KOPT-K1 (cell line): ENCODE results near the gene NMNAT1.
"Not testable (repeated sequence)": the region's sequence is repeated elsewhere in the genome, so short reads cannot be mapped to it uniquely, and the experiment has no call there.

Experiments used
- H3K27ac ChIP-seq: fragments of 200-600 bp; sonication (generic); 2 replicates; pipeline ENCODE4 v1.5.1; 2016; ENCODE audit warnings: antibody characterized with exemption, mild to moderate bottlenecking, low read depth, low read length; ENCODE audit not compliant: poor library complexity, severe bottlenecking
- H3K36me3 ChIP-seq: fragments of 200-600 bp; sonication (generic); 2 replicates; pipeline ENCODE4 v1.5.1; 2017; ENCODE audit warnings: antibody characterized with exemption, mild to moderate bottlenecking, low read length, moderate library complexity; ENCODE audit not compliant: insufficient read depth
- H3K9me3 ChIP-seq: fragments of 200-600 bp; sonication (generic); 2 replicates; pipeline ENCODE4 v1.5.1; 2017; ENCODE audit warnings: antibody characterized with exemption, low read length, mild to moderate bottlenecking; ENCODE audit not compliant: insufficient read depth, poor library complexity, severe bottlenecking

NMNAT1 gene

GRCh38 chr1:9910423-9911178 lies 32.7 kb upstream of the NMNAT1 start:
- H3K36me3 ChIP-seq = no peaks in the 10 kb centered on the region
- no peaks in the 10 kb centered on the region for H3K9me3 ChIP-seq
- H3K27ac ChIP-seq = peak overlapping the region; percentile 81

GRCh38 chr1:9912264-9912936 lies 30.9 kb upstream of the NMNAT1 start:
- Histone ChIP-seq H3K9me3 (no peaks in the 10 kb centered on the region), H3K27ac (no peak overlapping the region), H3K36me3 (no peaks in the 10 kb centered on the region)

- Histone ChIP-seq H3K36me3 (no peaks in the 10 kb centered on the region), H3K27ac (no peak overlapping the region), H3K9me3 (no peaks in the 10 kb centered on the region)
Measured at GRCh38 chr1:9914610-9914937, 28.7 kb upstream of the NMNAT1 start.

- no peaks in the 10 kb centered on the region for H3K36me3 ChIP-seq
- no peaks in the 10 kb centered on the region for H3K9me3 ChIP-seq
- H3K27ac ChIP-seq = no peak overlapping the region
Measured at GRCh38 chr1:9916452-9916851, 26.8 kb upstream of the NMNAT1 start.

- H3K9me3 ChIP-seq, H3K27ac ChIP-seq, H3K36me3 ChIP-seq: not testable (repeated sequence)
Measured at GRCh38 chr1:9917495-9917894, 25.8 kb upstream of the NMNAT1 start.

GRCh38 chr1:9917901-9918300 lies 25.4 kb upstream of the NMNAT1 start:
- H3K36me3 ChIP-seq = no peaks in the 10 kb centered on the region

GRCh38 chr1:9920606-9921005 lies 22.7 kb upstream of the NMNAT1 start:
- H3K27ac ChIP-seq = no peak overlapping the region
- no peaks in the 10 kb centered on the region for H3K36me3 ChIP-seq
- no peaks in the 10 kb centered on the region for H3K9me3 ChIP-seq

More at GRCh38 chr1:9917901-9918300, 25.4 kb upstream of the NMNAT1 start:
- Histone ChIP-seq H3K9me3 (no peaks in the 10 kb centered on the region), H3K27ac (no peak overlapping the region)

- no peak overlapping the region for H3K27ac ChIP-seq
- no peaks in the 10 kb centered on the region for H3K36me3 ChIP-seq
- H3K9me3 ChIP-seq = no peaks in the 10 kb centered on the region
Measured at GRCh38 chr1:9922342-9922741, 20.9 kb upstream of the NMNAT1 start.

- H3K9me3 ChIP-seq = no peaks in the 10 kb centered on the region
- H3K36me3 ChIP-seq = peaks cover 33% of the 10 kb centered on the region
- no peak overlapping the region for H3K27ac ChIP-seq
Measured at GRCh38 chr1:9927259-9927658, 16.0 kb upstream of the NMNAT1 start.

- Histone ChIP-seq H3K27ac (no peak overlapping the region), H3K36me3 (peaks cover 53% of the 10 kb centered on the region), H3K9me3 (no peaks in the 10 kb centered on the region)
Measured at GRCh38 chr1:9929431-9930385, 13.6 kb upstream of the NMNAT1 start.

GRCh38 chr1:9942399-9942938 lies 806 bp upstream of the NMNAT1 start:
- H3K9me3 ChIP-seq = no peaks in the 10 kb centered on the region
- H3K36me3 ChIP-seq = peaks cover 16% of the 10 kb centered on the region
- peak overlapping the region; percentile 76 for H3K27ac ChIP-seq

- H3K27ac ChIP-seq = no peak overlapping the region
Measured at GRCh38 chr1:9946315-9946714, 3.0 kb downstream of the NMNAT1 start.

GRCh38 chr1:9957726-9958125 lies 14.5 kb downstream of the NMNAT1 start:
- Histone ChIP-seq H3K27ac (no peak overlapping the region), H3K9me3 (no peaks in the 10 kb centered on the region), H3K36me3 (no peaks in the 10 kb centered on the region)

More at GRCh38 chr1:9946315-9946714, 3.0 kb downstream of the NMNAT1 start:
- Histone ChIP-seq H3K36me3 (peaks cover 3% of the 10 kb centered on the region; the same call in 1 of the 2 replicates), H3K9me3 (no peaks in the 10 kb centered on the region)

GRCh38 chr1:9960011-9960410 lies 16.7 kb downstream of the NMNAT1 start:
- no peaks in the 10 kb centered on the region for H3K36me3 ChIP-seq
- H3K27ac ChIP-seq = no peak overlapping the region
- H3K9me3 ChIP-seq = no peaks in the 10 kb centered on the region
